AG09319 (cell line): Measurements from ENCODE around the gene SALL1.

Experiments used
- DNase-seq: peaks from one replicate; pipeline ENCODE4 v3.0.0-alpha.2; 2010; ENCODE audit warnings: low read depth; ENCODE audit errors: extremely low read depth
- TF ChIP-seq, protein P1 (sequence below): IDR thresholded peaks from 2 replicates; pipeline ENCODE4 v1.5.1; 2011; ENCODE audit warnings: low read depth, mild to moderate bottlenecking, inconsistent platforms, low read length, moderate library complexity

The SALL1 gene

DNA sequence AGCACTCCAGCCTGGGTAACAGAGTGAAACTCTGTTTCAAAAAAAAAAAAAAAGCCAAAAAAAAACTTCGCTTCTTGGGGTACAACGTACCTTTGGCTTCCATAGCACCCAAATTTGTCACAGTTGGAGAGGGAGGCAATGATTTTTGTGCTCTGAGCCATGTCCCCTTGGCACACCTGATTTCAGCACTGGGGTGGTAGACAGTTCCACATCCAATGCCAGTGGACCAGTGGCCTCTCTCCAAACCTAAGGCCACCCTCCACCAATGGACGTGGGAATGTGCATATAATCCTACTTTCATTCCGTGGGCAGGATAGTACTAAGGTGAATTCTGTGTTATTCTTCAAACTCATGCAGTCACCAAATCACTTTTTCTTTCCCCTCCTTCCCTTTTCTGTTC, 47.5 kb downstream of the SALL1 start:
- TF ChIP-seq, protein P1, sequence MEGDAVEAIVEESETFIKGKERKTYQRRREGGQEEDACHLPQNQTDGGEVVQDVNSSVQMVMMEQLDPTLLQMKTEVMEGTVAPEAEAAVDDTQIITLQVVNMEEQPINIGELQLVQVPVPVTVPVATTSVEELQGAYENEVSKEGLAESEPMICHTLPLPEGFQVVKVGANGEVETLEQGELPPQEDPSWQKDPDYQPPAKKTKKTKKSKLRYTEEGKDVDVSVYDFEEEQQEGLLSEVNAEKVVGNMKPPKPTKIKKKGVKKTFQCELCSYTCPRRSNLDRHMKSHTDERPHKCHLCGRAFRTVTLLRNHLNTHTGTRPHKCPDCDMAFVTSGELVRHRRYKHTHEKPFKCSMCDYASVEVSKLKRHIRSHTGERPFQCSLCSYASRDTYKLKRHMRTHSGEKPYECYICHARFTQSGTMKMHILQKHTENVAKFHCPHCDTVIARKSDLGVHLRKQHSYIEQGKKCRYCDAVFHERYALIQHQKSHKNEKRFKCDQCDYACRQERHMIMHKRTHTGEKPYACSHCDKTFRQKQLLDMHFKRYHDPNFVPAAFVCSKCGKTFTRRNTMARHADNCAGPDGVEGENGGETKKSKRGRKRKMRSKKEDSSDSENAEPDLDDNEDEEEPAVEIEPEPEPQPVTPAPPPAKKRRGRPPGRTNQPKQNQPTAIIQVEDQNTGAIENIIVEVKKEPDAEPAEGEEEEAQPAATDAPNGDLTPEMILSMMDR = no peak
- DNase-seq = no peak

DNA sequence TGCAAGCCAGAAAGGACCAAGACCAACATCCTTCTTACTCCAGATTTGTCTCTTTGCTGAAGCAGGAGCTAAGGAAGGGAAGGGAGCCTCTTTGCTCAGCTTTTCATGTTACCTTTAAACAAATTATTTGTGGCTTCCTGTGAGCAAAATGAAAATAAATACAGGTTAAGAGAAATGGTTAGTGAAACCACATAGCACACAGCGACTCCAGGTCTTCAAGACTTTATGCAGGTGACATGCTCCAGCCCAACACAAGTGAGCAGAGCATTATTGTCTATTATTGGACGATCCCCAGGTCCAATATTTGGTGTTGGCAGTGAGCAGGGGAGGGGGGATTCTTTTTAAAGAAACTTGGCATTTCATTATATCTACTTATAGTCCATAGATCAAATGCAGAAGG, 53.3 kb downstream of the SALL1 start:
- TF ChIP-seq, protein P1 = no peak
- DNase-seq = no peak

DNA sequence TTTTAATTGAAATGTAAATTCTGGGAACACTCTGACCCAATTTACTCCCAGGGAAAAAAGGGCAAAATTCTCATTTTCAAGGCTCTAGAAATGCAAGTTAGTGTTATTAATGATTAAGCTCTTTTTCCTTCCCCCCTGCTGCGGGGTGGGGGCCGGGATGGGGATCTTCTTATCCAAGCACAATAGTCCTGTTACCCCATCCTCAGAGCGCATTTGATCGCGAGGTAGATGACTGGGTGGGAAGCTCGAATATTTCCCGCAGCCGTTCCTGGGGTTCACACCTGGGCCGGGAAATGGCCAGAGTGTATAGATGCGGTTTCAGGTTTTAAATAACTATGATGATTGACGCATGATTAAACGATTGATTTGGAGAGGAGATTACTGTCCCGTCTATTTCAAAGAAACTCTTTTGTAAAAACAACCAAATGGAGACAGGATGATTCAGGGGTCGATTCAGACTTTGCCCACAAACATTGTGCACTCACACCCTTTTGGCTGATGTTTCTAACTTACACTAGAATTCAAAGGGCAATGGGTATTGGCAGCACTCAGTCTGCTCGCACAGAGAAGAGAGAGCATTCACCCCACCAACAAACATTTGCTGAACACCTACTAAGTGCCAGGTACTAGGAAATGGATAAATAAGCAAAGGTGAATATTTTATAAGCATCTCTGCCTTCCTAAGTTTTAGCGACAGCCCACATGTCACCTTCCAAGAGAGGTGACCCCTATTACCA, 55.0 kb downstream of the SALL1 start:
- DNase-seq = no peak
- TF ChIP-seq, protein P1 = no peak

DNA sequence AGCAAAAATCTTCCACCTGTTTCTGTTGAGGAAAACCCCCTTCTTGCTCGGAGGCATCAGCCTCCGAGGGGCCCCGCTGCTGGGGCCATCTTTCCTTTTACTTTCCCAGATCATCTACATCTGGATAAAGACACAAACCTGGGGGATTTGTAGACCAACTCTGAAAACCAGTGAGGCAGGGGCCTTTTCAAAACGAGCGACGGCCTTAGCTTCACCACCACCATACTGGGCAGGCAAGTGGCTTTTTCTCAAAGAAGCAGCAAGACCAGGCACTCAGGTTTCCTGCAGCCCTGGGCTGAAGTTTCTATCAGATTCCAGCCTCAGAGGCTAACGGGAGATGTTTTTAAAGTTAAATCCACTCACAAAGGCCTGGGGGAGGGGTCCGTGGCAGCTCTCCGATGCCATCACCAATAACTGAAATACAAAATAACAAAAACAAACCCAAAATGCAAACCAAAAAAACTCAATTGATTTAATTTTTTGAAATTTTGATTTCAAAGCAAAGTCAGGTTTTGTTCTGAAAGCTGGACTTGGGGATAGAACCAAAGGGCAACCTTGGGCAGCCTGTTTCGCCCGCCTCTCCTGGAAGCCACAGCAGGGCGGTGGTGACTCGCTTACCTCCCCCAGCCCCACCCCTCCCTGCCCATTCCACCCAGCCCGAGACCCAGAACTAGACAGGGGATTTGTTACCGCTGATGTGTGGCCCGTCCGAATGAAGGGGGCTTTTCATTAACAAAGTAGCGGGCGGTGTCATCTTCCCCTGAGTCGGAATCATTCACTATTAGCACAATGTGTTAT, 55.8 kb downstream of the SALL1 start:
- DNase-seq = no peak
- TF ChIP-seq, protein P1 = no peak

DNA sequence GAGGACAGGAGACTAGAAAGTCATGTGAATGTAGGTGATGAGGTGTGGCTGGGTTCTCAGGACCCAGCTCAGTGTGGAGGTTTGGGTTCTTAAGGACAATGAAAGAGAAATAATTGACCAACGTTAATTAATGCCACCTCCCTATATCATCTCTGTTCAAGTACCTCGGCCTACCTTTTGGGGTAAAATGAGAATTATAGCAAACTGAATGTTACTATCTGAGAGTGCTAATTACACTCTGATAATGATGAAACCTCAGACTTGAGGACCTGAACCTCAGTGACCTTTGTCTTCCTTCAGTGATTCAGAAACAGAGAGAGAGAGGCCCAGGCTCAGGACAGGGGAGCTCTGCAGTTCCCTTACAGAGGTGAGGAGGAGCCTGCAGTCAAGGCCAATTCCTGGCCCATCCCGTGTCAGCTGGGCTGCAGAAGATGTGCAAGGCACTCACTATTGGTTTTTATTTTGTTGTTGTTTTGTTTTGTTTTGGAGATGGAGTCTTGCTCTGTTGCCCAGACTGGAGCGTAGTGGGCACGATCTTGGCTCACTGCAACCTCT, 57.3 kb downstream of the SALL1 start:
- TF ChIP-seq, protein P1 = no peak
- DNase-seq = no peak
